Measurements from ENCODE around the gene ZFYVE26.

Gene ZFYVE26

DNA sequence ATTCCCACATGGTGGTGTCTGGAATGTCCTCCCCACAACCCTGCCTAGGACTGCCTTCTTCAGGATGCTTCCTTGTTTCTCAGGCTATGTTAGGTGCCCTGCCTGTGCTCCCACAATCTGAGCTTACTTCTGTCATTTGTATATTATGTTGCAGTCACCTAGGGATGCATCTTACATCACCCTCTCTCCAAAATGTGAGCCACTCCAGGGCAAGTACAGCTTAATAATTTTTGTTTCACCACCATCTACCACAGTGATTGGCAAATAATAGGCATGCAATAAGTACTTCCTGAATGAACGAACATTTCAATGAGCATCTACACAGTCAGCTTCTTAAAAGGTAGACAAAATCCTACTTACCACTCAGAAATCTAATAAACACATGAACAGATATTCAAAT, 37.6 kb downstream of the ZFYVE26 start:
- H3K4me1 Mint-ChIP-seq = no peaks in the 10 kb centered on the region
- DNase-seq (ENCODE audit: low spot score in 2 of 2) = no peak
- no peak overlapping the region for H3K4me3 Mint-ChIP-seq
- H3K27ac Mint-ChIP-seq = no peak overlapping the region
- peaks cover 96% of the 10 kb centered on the region for H3K36me3 Mint-ChIP-seq
- no peak for ATAC-seq
- H3K9me3 Mint-ChIP-seq = no peaks in the 10 kb centered on the region

GRCh38 chr14:67776653-67777322, 39.6 kb downstream of the ZFYVE26 start:
- Mint-ChIP-seq H3K4me3 (no peak overlapping the region), H3K27ac (no peak overlapping the region), H3K4me1 (no peaks in the 10 kb centered on the region), H3K9me3 (no peaks in the 10 kb centered on the region), H3K36me3 (peaks cover 99% of the 10 kb centered on the region)
- ATAC-seq (no peak), DNase-seq (ENCODE audit: low spot score in 2 of 2) (no peak)

DNA sequence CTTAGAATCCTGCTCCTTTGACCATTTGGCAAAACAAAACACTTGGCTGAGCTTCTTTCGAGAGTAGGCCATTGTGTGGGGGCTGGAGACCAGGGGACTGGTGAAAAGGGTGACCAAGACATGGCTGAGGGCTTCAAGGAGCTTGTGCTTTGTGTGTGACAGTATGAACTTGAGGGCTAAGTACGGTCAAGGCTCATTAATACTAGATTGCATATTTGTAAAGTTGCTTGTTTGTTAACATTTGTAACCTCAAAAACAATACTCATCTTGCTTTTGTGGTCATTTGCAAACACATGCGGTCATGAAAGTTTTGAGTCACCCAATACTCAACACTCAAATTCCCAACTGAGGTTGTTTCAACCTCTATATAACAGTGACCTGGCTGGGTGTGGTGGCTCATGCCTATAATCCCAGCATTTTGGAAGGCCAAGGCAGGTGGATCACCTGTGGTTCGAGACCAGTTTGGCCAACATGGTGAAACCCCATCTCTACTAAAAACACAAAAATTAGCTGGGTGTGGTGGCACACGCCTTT, 42.5 kb downstream of the ZFYVE26 start:
- Mint-ChIP-seq H3K36me3 (peaks cover 92% of the 10 kb centered on the region), H3K9me3 (no peaks in the 10 kb centered on the region), H3K4me3 (no peak overlapping the region), H3K27ac (no peak overlapping the region), H3K4me1 (no peaks in the 10 kb centered on the region)
- ATAC-seq (no peak), DNase-seq (ENCODE audit: low spot score in 2 of 2) (no peak)

DNA sequence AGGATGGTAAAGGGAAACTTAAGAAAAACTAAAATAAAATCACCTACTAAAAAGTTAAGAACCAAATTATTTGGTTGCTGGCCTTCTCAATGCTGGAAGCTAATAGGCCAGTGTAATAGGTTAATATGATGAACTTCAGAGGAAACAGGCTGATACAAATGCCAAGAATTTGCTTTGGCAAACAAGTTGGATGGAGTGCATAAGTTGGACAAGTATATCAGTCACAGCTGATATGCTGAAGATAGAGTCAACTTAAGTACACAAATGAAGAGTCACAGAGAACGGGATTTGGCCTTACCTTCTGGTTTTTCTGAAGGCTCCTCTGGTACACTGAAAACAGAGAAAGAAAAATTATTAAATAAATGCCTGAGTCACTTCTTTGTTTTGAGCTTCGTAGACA, 48.2 kb downstream of the ZFYVE26 start:
- Mint-ChIP-seq H3K4me1 (no peaks in the 10 kb centered on the region), H3K36me3 (peaks cover 76% of the 10 kb centered on the region), H3K4me3 (no peak overlapping the region), H3K27ac (peak overlapping the region; percentile 12), H3K9me3 (no peaks in the 10 kb centered on the region)
- DNase-seq (ENCODE audit: low spot score in 2 of 2) = no peak
- ATAC-seq = no peak

- DNase-seq (ENCODE audit: low spot score in 2 of 2) (no peak), ATAC-seq (no peak)
- H3K4me3 Mint-ChIP-seq = no peak overlapping the region
- H3K4me1 Mint-ChIP-seq = no peaks in the 10 kb centered on the region
- peaks cover 68% of the 10 kb centered on the region for H3K36me3 Mint-ChIP-seq
- H3K9me3 Mint-ChIP-seq = no peaks in the 10 kb centered on the region
- no peak overlapping the region for H3K27ac Mint-ChIP-seq
Measured at GRCh38 chr14:67766035-67766680, 50.2 kb downstream of the ZFYVE26 start.

DNA sequence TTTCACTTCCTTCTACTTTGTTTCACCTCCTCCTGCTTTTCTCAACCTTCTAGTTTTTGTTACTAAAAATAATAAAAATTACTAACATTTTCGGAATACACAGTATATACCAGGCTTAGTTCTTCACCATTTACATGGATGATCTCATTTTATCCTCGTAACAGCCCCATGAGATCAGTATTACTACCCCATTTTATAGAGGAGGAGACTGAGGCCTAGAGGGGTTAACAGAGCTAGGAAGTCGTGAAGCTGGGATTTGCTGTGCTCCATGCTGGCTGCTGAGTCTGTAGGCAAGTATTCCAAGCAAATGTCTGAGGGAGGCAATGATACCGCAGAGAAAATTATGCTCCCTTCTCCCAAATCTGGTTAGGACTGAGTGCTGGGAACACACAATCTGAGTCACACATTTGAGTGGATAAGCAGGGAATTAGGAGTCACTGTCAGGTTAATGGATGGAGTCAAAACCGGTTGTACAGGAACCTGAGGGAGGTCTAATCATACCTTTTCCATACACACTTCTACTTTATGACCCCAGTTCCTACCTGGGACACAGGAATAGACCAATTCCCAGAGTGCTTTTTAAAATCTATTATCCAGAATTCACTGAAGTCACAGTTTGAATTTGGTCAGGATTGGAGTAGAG, 51.1 kb downstream of the ZFYVE26 start:
- Mint-ChIP-seq H3K9me3 (no peaks in the 10 kb centered on the region), H3K36me3 (peaks cover 71% of the 10 kb centered on the region), H3K4me3 (no peak overlapping the region), H3K27ac (peak overlapping the region; percentile 15), H3K4me1 (no peaks in the 10 kb centered on the region)
- DNase-seq (ENCODE audit: low spot score in 2 of 2) (no peak), ATAC-seq (no peak)

DNA sequence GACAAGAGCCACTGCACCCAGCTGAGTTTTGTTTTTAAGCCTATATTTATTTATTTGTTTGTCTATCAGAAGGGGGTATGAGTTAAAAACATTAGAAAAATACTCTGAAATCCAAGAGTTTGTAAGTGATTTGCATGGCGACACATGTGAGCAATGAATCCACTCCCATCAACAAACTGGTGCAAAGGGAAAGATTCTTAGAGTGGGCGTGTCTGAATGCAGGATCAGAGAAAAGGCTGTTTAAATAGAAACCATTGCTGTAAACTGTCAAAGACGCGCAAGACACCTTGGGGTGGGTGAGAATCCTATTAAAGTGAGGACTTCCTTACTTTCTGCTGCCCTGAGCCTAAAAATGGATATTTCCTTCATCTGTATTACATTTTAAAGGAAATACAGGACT, 51.9 kb downstream of the ZFYVE26 start:
- Mint-ChIP-seq H3K4me3 (no peak overlapping the region), H3K9me3 (no peaks in the 10 kb centered on the region), H3K4me1 (no peaks in the 10 kb centered on the region), H3K36me3 (peaks cover 71% of the 10 kb centered on the region), H3K27ac (peak overlapping the region; percentile 15)
- DNase-seq (ENCODE audit: low spot score in 2 of 2) = no peak
- ATAC-seq = no peak

- DNase-seq (ENCODE audit: low spot score in 2 of 2) = no peak
- Mint-ChIP-seq H3K9me3 (no peaks in the 10 kb centered on the region), H3K4me3 (no peak overlapping the region), H3K4me1 (no peaks in the 10 kb centered on the region), H3K27ac (no peak overlapping the region), H3K36me3 (peaks cover 76% of the 10 kb centered on the region)
- ATAC-seq = no peak
Measured at GRCh38 chr14:67763158-67763822, 53.1 kb downstream of the ZFYVE26 start.

- Mint-ChIP-seq H3K27ac (no peak overlapping the region), H3K36me3 (peaks cover 69% of the 10 kb centered on the region), H3K4me3 (no peak overlapping the region), H3K9me3 (no peaks in the 10 kb centered on the region), H3K4me1 (no peaks in the 10 kb centered on the region)
- DNase-seq (ENCODE audit: low spot score in 2 of 2) (no peak), ATAC-seq (no peak)
Measured at GRCh38 chr14:67762051-67762450, 54.3 kb downstream of the ZFYVE26 start.

DNA sequence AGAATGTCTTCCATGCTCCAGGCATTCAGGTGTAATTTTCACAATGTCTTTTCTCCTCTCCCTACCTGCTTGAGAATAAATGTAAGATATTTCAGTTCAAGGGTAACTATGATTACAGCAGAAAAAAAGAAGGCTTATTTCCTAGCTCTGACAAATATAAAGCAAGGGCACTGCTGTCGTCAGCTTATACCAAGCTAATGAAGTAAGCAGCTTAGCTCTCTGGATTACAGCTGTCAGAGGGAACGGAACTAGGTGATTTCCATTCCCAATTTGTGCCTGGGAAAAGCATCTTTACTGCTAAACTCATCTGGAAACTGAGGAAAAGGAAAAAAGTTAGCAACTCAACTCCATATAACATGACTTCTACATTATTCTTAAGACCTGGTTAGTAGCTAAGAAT, 56.5 kb downstream of the ZFYVE26 start:
- no peak for DNase-seq (ENCODE audit: low spot score in 2 of 2)
- Mint-ChIP-seq H3K36me3 (peaks cover 48% of the 10 kb centered on the region), H3K27ac (no peak overlapping the region), H3K4me3 (no peak overlapping the region), H3K4me1 (no peaks in the 10 kb centered on the region), H3K9me3 (no peaks in the 10 kb centered on the region)
- no peak for ATAC-seq

- Mint-ChIP-seq H3K4me3 (no peak overlapping the region), H3K4me1 (no peaks in the 10 kb centered on the region), H3K27ac (no peak overlapping the region), H3K9me3 (no peaks in the 10 kb centered on the region), H3K36me3 (peaks cover 56% of the 10 kb centered on the region)
- ATAC-seq = no peak
- DNase-seq (ENCODE audit: low spot score in 2 of 2) = no peak
Measured at GRCh38 chr14:67757175-67757574, 59.2 kb downstream of the ZFYVE26 start.

DNA sequence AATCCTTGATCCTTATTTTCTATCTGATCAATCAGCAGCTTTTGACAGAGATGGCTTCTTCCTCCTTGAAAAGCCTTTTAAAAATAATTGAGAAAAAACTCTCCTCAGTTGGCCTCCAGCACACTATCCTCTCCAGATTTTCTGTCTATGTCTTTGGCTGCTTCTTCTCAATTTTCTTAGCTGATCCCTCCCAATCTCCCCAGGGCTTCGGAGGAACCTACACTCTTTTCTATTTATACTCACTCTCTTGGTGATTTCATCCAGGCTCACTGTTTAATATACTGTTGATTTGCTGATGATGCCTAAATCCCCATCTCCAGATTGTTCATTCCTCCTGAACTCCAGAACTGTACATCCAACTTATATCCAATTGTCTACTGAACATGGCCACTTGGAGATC, 59.9 kb downstream of the ZFYVE26 start:
- Mint-ChIP-seq H3K4me1 (no peaks in the 10 kb centered on the region), H3K9me3 (no peaks in the 10 kb centered on the region), H3K27ac (no peak overlapping the region), H3K36me3 (peaks cover 56% of the 10 kb centered on the region), H3K4me3 (no peak overlapping the region)
- no peak for ATAC-seq
- no peak for DNase-seq (ENCODE audit: low spot score in 2 of 2)

GRCh38 chr14:67749341-67750084, 66.9 kb downstream of the ZFYVE26 start:
- ATAC-seq = no peak
- no peak overlapping the region for H3K4me3 Mint-ChIP-seq
- no peak overlapping the region for H3K27ac Mint-ChIP-seq
- H3K9me3 Mint-ChIP-seq = no peaks in the 10 kb centered on the region
- H3K36me3 Mint-ChIP-seq = peaks cover 57% of the 10 kb centered on the region
- peaks cover 9% of the 10 kb centered on the region for H3K4me1 Mint-ChIP-seq
- DNase-seq (ENCODE audit: low spot score in 2 of 2) = no peak

DNA sequence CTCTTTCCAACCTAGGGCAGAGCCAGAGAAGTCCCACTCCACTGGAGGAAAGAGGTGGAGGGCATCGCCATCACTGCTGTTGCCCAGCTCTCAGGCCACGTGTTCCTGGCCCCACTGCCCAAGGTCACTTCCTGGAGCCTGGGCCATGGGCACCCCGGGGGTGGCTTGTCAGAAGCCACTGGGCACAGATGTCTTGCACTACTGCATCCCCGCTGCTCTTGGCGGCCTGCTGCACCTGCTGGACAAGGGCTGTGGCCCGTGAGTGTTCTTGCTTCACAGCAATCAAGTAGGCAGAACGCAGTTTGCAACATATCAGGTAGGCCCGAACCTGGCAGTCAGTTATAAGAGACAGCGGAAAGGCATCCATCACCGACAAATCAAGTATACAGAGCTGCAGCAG, 68.1 kb downstream of the ZFYVE26 start:
- no peak overlapping the region for H3K27ac Mint-ChIP-seq
- no peak for ATAC-seq
- DNase-seq (ENCODE audit: low spot score in 2 of 2) = no peak
- H3K9me3 Mint-ChIP-seq = no peaks in the 10 kb centered on the region
- no peak overlapping the region for H3K4me3 Mint-ChIP-seq
- peaks cover 9% of the 10 kb centered on the region for H3K4me1 Mint-ChIP-seq
- peaks cover 48% of the 10 kb centered on the region for H3K36me3 Mint-ChIP-seq

DNA sequence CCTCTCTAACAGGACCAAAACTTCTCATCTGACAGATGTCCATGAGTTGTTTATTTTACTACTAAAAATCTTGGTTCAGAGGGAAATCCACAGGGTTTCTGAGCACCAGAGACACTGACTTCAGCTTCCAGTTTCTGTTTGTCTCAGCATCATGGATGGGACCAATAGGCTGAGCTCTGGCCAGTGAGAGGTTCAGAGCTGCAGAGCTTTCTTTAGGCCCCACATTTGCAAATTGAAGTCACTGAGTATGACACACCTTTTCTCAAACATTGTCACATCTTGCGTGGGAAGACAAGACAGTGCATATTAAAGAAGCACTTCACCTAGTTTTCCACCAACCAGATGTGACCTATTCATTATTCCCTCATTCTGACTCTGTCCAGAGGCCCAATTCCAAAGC, 69.5 kb downstream of the ZFYVE26 start:
- H3K4me3 Mint-ChIP-seq = no peak overlapping the region
- ATAC-seq (peak; percentile 97), DNase-seq (ENCODE audit: low spot score in 2 of 2) (no peak)
- H3K4me1 Mint-ChIP-seq = peaks cover 9% of the 10 kb centered on the region
- peaks cover 34% of the 10 kb centered on the region for H3K36me3 Mint-ChIP-seq
- H3K9me3 Mint-ChIP-seq = no peaks in the 10 kb centered on the region
- peak overlapping the region; percentile 8 for H3K27ac Mint-ChIP-seq
